H1 (cell line): ENCODE data around the gene MIP. TPM values are rescaled to one million over a fixed set of nuclear protein-coding genes. Genes with fewer than 3 reads are reported as not detected.

Experiments used
- BRCA1 ChIP-seq: IDR thresholded peaks from 2 replicates; pipeline ENCODE4 v1.6.1; 2012; ENCODE audit warnings: low read depth, low read length, improper control_type of control experiment
- NANOG ChIP-seq: IDR thresholded peaks from 2 replicates; pipeline ENCODE4 v1.6.1; 2011; ENCODE audit warnings: low read length, low read depth, mild to moderate bottlenecking, inconsistent platforms; ENCODE audit not compliant: insufficient read depth, poor library complexity, severe bottlenecking
- ZNF274 ChIP-seq: IDR thresholded peaks from 2 replicates; pipeline ENCODE4 v1.7.0; 2012; ENCODE audit warnings: low read length, borderline replicate concordance; ENCODE audit errors: extremely low read depth
- polyA plus RNA-seq, 7 experiments: library from polyadenylated mRNA; depleted of rRNA in 3 of 7; stranded (reverse) in 5 of 7; unstranded in 2 of 7; fragments of >200 nt in 5 of 7; fragments of 200-250 nt in 2 of 7; gene quantifications; 1 replicate in 5 of 7; 2 replicates in 1 of 7; 4 replicates in 1 of 7; pipeline versions ENCODE4 v1.2.1 to v1.2.3, GENCODE V29; 2011 to 2013; ENCODE audit warnings: missing spikeins in 2 of 7, mixed read lengths in 2 of 7
- total RNA-seq: library from RNA; stranded (reverse); fragmentation: NEBNext Ultra II Directional; extraction: Animal tissue kit (Norgen Biotek cat#: 25700); gene quantifications from 2 replicates; pipeline ENCODE4 v1.2.1, GENCODE V29; 2021

MIP gene
- total and polyA plus RNA-seq, 2 of the 8 experiments (the other 6 are each of a cell fraction or from before 2014, with no cell fraction given), result 0.05 TPM; not detected in 1

GRCh38 chr12:56488041-56488955 lies 33.8 kb upstream of the MIP start, which contains the start of gene GLS2 (continued):
- no peak for TF ChIP-seq NANOG
- TF ChIP-seq ZNF274, result no peak
- no peak for TF ChIP-seq BRCA1
